ENCODE data around the gene IRF5.

GRCh38 chr7:128903621-128904361 lies 33.9 kb upstream of the IRF5 start:
- no peak for TF ChIP-seq YY1 (IDR thresholded peaks at IDR 0.05; ENCODE audit: insufficient read depth, insufficient read length)
- no peak for TF ChIP-seq ZNF274 (IDR thresholded peaks at IDR 0.05; ENCODE audit: low read depth, low read length)

All from NT2/D1 (cell line).